Lower lobe of right lung (tissue), 2 donors: ENCODE measurements around the gene NOM1. TPM values are rescaled to one million over a fixed set of nuclear protein-coding genes. Genes with fewer than 3 reads are reported as not detected.
"Not testable (repeated sequence)": the region's sequence is repeated elsewhere in the genome, so short reads cannot be mapped to it uniquely, and the experiment has no call there.

Experiments
- ATAC-seq, 2 donors: fragments of 200-7000 bp; cut with Tn5 transposase; one replicate each; pipeline ENCODE4 v1.9.1; 2020 to 2022; ENCODE audit warnings: mild to moderate bottlenecking in 2 of 2, moderate library complexity in 2 of 2
- DNase-seq: peaks from one replicate; pipeline ENCODE4 v3.0.0-alpha.2; 2020
- H3K27ac ChIP-seq: fragments of 200-600 bp; one replicate; pipeline ENCODE4 v1.8.0; 2022
- H3K27me3 ChIP-seq: fragments of 200-600 bp; one replicate; pipeline ENCODE4 v1.8.0; 2022; ENCODE audit warnings: low read depth
- H3K36me3 ChIP-seq: fragments of 200-600 bp; one replicate; pipeline ENCODE4 v1.8.0; 2022; ENCODE audit warnings: mild to moderate bottlenecking
- H3K4me1 ChIP-seq: fragments of 200-600 bp; one replicate; pipeline ENCODE4 v1.8.0; 2022
- H3K4me3 ChIP-seq: fragments of 200-600 bp; one replicate; pipeline ENCODE4 v1.8.0; 2022; ENCODE audit warnings: mild to moderate bottlenecking
- H3K9me3 ChIP-seq: fragments of 200-600 bp; one replicate; pipeline ENCODE4 v1.8.0; 2022
- CTCF ChIP-seq: fragments of 200-600 bp; IDR thresholded peaks from one replicate; pipeline ENCODE4 v1.8.0; 2022; ENCODE audit warnings: antibody characterized with exemption, mild to moderate bottlenecking
- intact Hi-C: fragments of 100-400 bp; cut with DNase I; formaldehyde crosslinking; loops from one replicate; pipeline ENCODE4 v1.11.0; 2022
- total RNA-seq: library from RNA; stranded (reverse); fragmentation: NEBNext Ultra II Directional; extraction: Animal tissue kit (Norgen Biotek cat#: 25700); gene quantifications from one replicate; pipeline ENCODE4 v1.2.1, GENCODE V29; 2021
- donor health status: DM: no; HTN: yes; CAD: no; lungs with severe emphysema.

The NOM1 gene
- total RNA-seq, 1 donor from 2014 or later = 16.9 TPM

- TF ChIP-seq CTCF = no peak
- intact Hi-C loops = no loop called here
- ATAC-seq = no peak
- Histone ChIP-seq H3K4me3 (no peak overlapping the region), H3K27me3 (no peaks in the 10 kb centered on the region), H3K4me1 (no peaks in the 10 kb centered on the region), H3K27ac (no peak overlapping the region), H3K9me3 (no peaks in the 10 kb centered on the region), H3K36me3 (no peaks in the 10 kb centered on the region)
- no peak for DNase-seq
These were observed 21.7 kb upstream of the NOM1 start for GRCh38 chr7:156927571-156928405.

- Histone ChIP-seq H3K4me1 (no peaks in the 10 kb centered on the region), H3K36me3 (no peaks in the 10 kb centered on the region), H3K27ac (no peak overlapping the region), H3K27me3 (no peaks in the 10 kb centered on the region), H3K4me3 (no peak overlapping the region), H3K9me3 (no peaks in the 10 kb centered on the region)
- intact Hi-C loops = no loop called here
- DNase-seq (no peak), ATAC-seq (no peak)
- no peak for TF ChIP-seq CTCF
These were observed 21.1 kb upstream of the NOM1 start for GRCh38 chr7:156928406-156928747.

GRCh38 chr7:156929789-156930539, 19.5 kb upstream of the NOM1 start:
- no peak for TF ChIP-seq CTCF
- H3K4me3 ChIP-seq = no peak overlapping the region
- H3K4me1 ChIP-seq = no peaks in the 10 kb centered on the region
- H3K36me3 ChIP-seq = no peaks in the 10 kb centered on the region
- peaks cover 4% of the 10 kb centered on the region for H3K27me3 ChIP-seq
- H3K9me3 ChIP-seq = no peaks in the 10 kb centered on the region
- H3K27ac ChIP-seq = no peak overlapping the region
- intact Hi-C loops = no loop called here
- ATAC-seq (no peak), DNase-seq (no peak)

GRCh38 chr7:156932006-156932405, 17.5 kb upstream of the NOM1 start:
- H3K9me3 ChIP-seq = no peaks in the 10 kb centered on the region
- H3K27me3 ChIP-seq = peaks cover 4% of the 10 kb centered on the region
- H3K27ac ChIP-seq = no peak overlapping the region
- no peak overlapping the region for H3K4me3 ChIP-seq
- TF ChIP-seq CTCF = no peak
- no peaks in the 10 kb centered on the region for H3K4me1 ChIP-seq
- DNase-seq = no peak
- ATAC-seq = no peak
- H3K36me3 ChIP-seq = no peaks in the 10 kb centered on the region
- intact Hi-C loops = no loop called here

GRCh38 chr7:156935250-156935649, 14.3 kb upstream of the NOM1 start:
- intact Hi-C loops = no loop called here
- no peak overlapping the region for H3K4me3 ChIP-seq
- no peak for ATAC-seq
- no peak for DNase-seq
- H3K27ac ChIP-seq = no peak overlapping the region
- H3K27me3 ChIP-seq = peaks cover 7% of the 10 kb centered on the region
- no peak for TF ChIP-seq CTCF
- H3K4me1 ChIP-seq = no peaks in the 10 kb centered on the region
- H3K36me3 ChIP-seq = no peaks in the 10 kb centered on the region
- H3K9me3 ChIP-seq = no peaks in the 10 kb centered on the region

GRCh38 chr7:156936766-156937165, 12.7 kb upstream of the NOM1 start:
- intact Hi-C loops, H3K4me1 ChIP-seq, H3K27me3 ChIP-seq, H3K9me3 ChIP-seq, H3K27ac ChIP-seq, H3K36me3 ChIP-seq, ATAC-seq, H3K4me3 ChIP-seq, DNase-seq: not testable (repeated sequence)
